Muscle of leg (tissue), 16 donors: ENCODE data around the gene FAM9C. TPM values are rescaled to one million over a fixed set of nuclear protein-coding genes. Genes with fewer than 3 reads are reported as not detected.
A peak's percentile ranks its signal among the peaks of the same experiment; 100 is the strongest.
"Not testable (repeated sequence)": the region's sequence is repeated elsewhere in the genome, so short reads cannot be mapped to it uniquely, and the experiment has no call there.

ENCODE experiments used
- DNase-seq: peaks from one replicate; pipeline ENCODE4 v3.0.0; 2013
- H3K27ac ChIP-seq: one replicate; pipeline ENCODE4 v1.5.1; 2013; ENCODE audit warnings: mild to moderate bottlenecking, low read length, control low read depth
- H3K27me3 ChIP-seq: one replicate; pipeline ENCODE4 v1.6.1; 2013; ENCODE audit warnings: low read length; ENCODE audit not compliant: control insufficient read depth, insufficient read depth
- H3K36me3 ChIP-seq: one replicate; pipeline ENCODE4 v1.6.1; 2013; ENCODE audit warnings: low read length; ENCODE audit not compliant: control insufficient read depth, insufficient read depth
- H3K4me1 ChIP-seq: one replicate; pipeline ENCODE4 v1.6.1; 2013; ENCODE audit warnings: low read length; ENCODE audit not compliant: control insufficient read depth, insufficient read depth
- H3K4me3 ChIP-seq: one replicate; pipeline ENCODE4 v1.5.1; 2013; ENCODE audit warnings: low read length, control low read depth
- H3K9me3 ChIP-seq: replicated peaks from 2 replicates; pipeline ENCODE4 v1.6.1; 2013; ENCODE audit warnings: low read depth, low read length; ENCODE audit not compliant: control insufficient read depth
- WGBS: methylation state at CpG from one replicate; pipeline ENCODE4 v1.1.5; 2013; ENCODE audit warnings: missing lambda C conversion rate; ENCODE audit not compliant: insufficient coverage; 5-methylcytosine and 5-hydroxymethylcytosine counted together
- long read RNA-seq, 11 donors: transcript quantifications; one replicate each; lab custom pipeline, GENCODE V29; 2026
- polyA plus RNA-seq, 8 donors: library from polyadenylated mRNA; unstranded; fragments of 120-200 nt; gene quantifications; one replicate each; pipeline versions ENCODE4 v1.2.1 to v1.2.3, GENCODE V29; 2013; ENCODE audit warnings: inconsistent platforms in 1 of 8, low replicate concordance in 1 of 8; ENCODE audit not compliant: insufficient read length in 8 of 8, insufficient read depth in 1 of 8
- total RNA-seq: library from RNA; stranded (reverse); fragments of 120-200 nt; gene quantifications from one replicate; pipeline ENCODE4 v1.2.4, GENCODE V29; 2013

Gene FAM9C
- not detected for total RNA-seq
- polyA plus RNA-seq = under 1 TPM; 0.09 to 0.86 (median 0.32) TPM
- long read RNA-seq, donor 1 = 0 reads
- long read RNA-seq, donor 2 = 0 reads
- long read RNA-seq, donor 3 = 0 reads
- long read RNA-seq, donor 4 = 0 reads
- long read RNA-seq, donor 5 = 0 reads
- long read RNA-seq, donor 6 = 0 reads
- long read RNA-seq, donor 7 = 0 reads
- long read RNA-seq, donor 8 = 0 reads
- long read RNA-seq, donor 9 = 0 reads
- long read RNA-seq, donor 10 = 0 reads
- long read RNA-seq, donor 11 = 0 reads

DNA sequence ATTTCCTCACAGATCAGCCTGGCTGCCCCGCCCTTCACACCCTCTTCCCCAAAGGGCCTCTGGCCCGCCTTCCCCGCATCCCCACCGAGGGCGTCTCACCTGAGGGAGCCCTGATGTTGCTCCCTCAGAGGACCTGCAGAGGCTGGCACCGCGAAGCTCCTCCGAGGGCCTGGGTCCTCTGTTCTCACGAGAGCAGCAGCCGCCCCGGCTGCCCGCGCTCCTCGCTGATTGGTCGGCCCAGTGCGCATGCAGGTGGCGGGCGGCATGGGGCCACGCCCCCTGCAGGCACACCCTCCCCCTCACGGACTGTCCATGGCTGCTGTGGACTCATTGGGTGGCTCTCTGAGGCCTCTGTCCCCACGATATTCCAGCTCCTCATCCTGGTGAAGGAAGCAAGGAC is at the start of gene FAM9C:
Gene FAM9C, minus strand, starts transcription at position 180 of the 400 bp plus-strand sequence. CDS start 831 bp downstream, outside the sequence.
- Histone ChIP-seq H3K9me3 (no peaks in the 10 kb centered on the region), H3K4me3 (no peak within 1 kb of the TSS), H3K4me1 (peaks cover 5% of the 10 kb centered on the region), H3K36me3 (no peaks in the 10 kb centered on the region), H3K27me3 (peaks cover 7% of the 10 kb centered on the region), H3K27ac (no peak within 1 kb of the TSS)
- DNase-seq = no peak
- WGBS = 82% methylated on average over 20 of the region's 21 CpGs

DNA sequence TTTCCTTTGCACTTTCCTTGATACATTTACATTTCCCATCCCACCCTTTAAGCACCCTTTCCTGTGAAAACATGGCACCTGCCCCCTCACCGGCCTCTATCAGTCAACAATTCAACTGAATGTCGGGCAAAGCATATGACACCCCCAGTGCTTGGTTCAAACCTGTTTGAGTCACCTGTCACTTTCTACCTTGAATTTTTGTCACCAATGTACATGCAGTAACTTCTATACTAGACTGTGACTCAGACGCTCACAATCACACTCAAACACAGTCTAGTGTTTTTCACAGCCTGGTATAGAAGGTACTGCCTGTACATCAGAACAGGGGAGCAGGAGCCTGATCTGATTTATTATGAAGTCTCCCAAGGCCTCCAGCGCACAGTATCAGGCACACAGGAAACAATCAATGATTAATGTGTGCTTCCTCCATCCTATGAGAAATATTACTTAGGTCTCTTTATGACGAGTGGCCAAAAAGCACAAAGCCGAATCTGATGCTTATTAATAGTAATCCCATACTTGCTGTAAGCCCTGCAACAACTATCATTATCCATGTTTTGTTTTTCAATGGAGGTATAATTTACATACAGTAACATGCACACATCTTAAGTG is 49.2 kb upstream of the FAM9C start:
- Histone ChIP-seq H3K27me3 (peaks cover 19% of the 10 kb centered on the region), H3K27ac (no peak overlapping the region), H3K9me3 (no peaks in the 10 kb centered on the region), H3K4me3 (no peak overlapping the region), H3K36me3 (no peaks in the 10 kb centered on the region), H3K4me1 (peaks cover 6% of the 10 kb centered on the region)
- DNase-seq = no peak
- WGBS = 95% methylated on average over 2 of the region's 6 CpGs

DNA sequence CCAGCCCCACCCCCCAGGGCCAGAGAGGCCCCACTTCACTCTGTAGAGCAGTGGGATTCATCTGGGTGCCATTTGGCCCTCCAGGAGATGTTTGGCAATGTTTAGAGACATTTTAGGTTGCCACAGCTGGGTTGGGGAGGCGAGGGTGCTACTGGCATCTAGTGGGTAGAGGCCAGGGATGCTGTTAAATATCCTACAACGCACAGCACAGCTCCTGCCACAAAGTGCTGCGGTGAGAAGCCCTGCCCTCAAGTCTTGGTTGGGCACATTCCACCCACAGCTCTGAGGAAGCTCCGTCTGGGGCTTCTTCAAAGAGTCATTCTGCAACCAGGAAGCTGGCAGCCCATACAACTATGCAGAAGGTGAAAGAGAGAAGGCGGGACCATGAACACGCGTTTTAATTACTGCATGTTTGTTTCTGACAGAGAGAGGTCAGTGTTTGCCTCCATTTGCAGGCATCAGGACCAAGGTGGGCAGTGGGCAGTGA is 48.1 kb upstream of the FAM9C start:
- WGBS = 92% methylated on average over 2 of the region's 7 CpGs
- Histone ChIP-seq H3K36me3 (no peaks in the 10 kb centered on the region), H3K27me3 (peaks cover 19% of the 10 kb centered on the region), H3K4me1 (peaks cover 6% of the 10 kb centered on the region), H3K4me3 (no peak overlapping the region), H3K9me3 (no peaks in the 10 kb centered on the region), H3K27ac (no peak overlapping the region)
- DNase-seq = peak; percentile 39

DNA sequence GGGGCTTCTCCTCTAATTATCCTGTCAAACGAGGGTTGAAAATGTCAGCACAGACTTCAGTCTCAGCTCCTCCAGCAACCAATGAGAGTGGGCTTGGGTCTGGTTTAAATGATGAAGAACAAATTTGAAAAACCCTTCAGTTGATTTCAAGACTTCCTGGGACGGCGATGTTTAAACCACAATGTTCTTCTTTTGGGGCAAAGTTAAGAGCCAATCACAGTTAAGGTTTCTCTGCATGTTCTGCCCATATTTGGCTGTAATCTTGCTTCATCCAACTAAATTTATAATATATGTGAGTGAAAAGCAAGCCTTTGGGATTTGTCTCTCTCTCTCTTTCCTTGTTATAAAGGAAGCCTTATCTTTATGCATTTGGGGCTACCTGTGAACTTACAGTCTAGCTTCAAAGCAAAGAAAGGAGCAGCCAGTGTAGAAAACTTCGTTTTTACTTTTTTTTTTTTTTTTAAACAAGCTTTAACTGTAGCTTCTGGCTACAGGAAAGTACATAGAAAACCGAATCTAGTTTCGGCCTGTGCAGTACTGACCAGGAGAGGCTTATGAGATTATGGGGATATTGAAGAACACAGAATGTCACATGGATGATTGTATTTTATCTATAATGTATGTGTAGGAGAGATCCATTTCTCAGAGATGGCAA is 46.8 kb upstream of the FAM9C start:
- DNase-seq = no peak
- 83% methylated on average over 1 of the region's 6 CpGs for WGBS
- Histone ChIP-seq H3K4me1 (peaks cover 6% of the 10 kb centered on the region), H3K9me3 (no peaks in the 10 kb centered on the region), H3K27ac (peak overlapping the region; percentile 57), H3K4me3 (no peak overlapping the region), H3K36me3 (no peaks in the 10 kb centered on the region), H3K27me3 (peaks cover 19% of the 10 kb centered on the region)

DNA sequence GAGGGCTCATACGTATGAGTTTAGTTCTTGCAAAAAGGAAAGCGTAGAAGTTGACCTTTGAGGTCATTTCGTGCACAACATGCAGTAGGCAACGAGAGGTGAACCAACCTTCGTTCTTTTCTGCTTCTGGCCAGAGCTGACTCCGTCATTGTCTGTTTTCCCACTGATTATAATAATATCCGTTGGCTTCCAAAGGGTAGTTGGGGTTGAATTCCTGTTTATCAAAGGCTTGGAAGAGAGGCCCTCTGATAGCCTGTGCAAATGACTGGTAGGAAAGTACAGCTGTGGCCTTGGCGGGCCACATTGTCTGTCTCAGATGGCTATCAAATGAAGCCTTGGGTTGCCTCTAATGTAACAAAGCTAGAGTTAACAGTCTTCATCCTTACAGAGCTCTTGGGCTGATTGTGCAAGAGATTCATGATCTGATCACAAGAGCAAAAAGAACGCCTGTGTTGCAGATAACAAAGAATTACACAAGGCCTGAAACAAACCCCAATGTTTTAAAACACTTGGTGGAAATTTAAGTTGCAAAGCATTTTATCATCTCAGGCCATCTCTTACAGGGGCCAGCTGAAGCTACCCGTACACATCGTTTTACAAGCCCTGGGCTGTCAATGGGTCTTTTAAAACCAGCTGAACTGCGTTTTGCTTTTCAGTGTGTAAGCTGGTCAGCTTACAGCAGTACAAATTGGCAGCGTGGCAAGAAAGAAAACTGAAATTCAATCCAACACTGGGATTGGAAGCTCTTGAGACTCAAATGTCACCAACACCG is 46.1 kb upstream of the FAM9C start:
- Histone ChIP-seq H3K4me3 (no peak overlapping the region), H3K36me3 (no peaks in the 10 kb centered on the region), H3K9me3 (no peaks in the 10 kb centered on the region), H3K27ac (peak overlapping the region; percentile 57), H3K27me3 (peaks cover 19% of the 10 kb centered on the region), H3K4me1 (peaks cover 6% of the 10 kb centered on the region)
- no peak for DNase-seq
- 55% methylated on average over 8 of the region's 14 CpGs for WGBS

DNA sequence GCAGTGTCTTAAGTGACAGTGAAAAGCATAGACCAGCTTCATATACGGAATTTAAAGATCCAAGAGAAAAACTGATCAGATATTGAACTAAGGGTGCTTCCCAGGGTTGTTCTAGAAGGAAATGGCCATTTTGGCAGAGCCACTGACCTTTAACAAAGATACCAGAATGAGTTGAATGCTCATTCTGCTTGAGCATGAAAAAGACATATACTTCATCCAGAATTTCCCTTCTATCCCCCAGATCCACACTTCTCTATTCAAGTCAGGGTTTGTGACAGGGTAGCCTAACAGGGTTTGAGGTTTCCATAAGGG is 45.6 kb upstream of the FAM9C start:
- Histone ChIP-seq H3K36me3 (no peaks in the 10 kb centered on the region), H3K4me3 (no peak overlapping the region), H3K27me3 (peaks cover 21% of the 10 kb centered on the region), H3K4me1 (peaks cover 6% of the 10 kb centered on the region), H3K27ac (no peak overlapping the region), H3K9me3 (no peaks in the 10 kb centered on the region)
- WGBS = 80% methylated on average over 1 of the region's 1 CpG
- DNase-seq = no peak

DNA sequence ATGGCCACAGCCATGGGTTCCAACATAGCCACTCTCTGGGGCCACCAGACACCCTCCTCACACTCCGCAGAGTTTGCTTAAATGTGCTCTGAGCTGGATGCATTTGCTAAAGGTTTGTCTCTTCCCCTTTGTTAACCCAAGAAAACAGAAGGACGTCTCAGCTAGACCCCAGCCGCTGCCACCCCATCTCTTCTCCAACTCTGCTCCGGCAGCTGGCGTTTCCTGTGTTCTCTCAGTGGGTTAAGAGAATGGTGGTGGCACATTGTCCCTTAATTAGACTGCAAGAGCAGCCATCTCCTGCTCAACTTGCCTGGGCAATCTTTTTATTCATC is 43.7 kb upstream of the FAM9C start:
- DNase-seq = no peak
- H3K9me3 ChIP-seq = no peaks in the 10 kb centered on the region
- H3K4me1 ChIP-seq = peaks cover 6% of the 10 kb centered on the region
- no peak overlapping the region for H3K27ac ChIP-seq
- WGBS = no CpG with 5 or more reads among the region's 5 CpGs
- H3K36me3 ChIP-seq = no peaks in the 10 kb centered on the region
- H3K27me3 ChIP-seq = peaks cover 18% of the 10 kb centered on the region
- H3K4me3 ChIP-seq = no peak overlapping the region

DNA sequence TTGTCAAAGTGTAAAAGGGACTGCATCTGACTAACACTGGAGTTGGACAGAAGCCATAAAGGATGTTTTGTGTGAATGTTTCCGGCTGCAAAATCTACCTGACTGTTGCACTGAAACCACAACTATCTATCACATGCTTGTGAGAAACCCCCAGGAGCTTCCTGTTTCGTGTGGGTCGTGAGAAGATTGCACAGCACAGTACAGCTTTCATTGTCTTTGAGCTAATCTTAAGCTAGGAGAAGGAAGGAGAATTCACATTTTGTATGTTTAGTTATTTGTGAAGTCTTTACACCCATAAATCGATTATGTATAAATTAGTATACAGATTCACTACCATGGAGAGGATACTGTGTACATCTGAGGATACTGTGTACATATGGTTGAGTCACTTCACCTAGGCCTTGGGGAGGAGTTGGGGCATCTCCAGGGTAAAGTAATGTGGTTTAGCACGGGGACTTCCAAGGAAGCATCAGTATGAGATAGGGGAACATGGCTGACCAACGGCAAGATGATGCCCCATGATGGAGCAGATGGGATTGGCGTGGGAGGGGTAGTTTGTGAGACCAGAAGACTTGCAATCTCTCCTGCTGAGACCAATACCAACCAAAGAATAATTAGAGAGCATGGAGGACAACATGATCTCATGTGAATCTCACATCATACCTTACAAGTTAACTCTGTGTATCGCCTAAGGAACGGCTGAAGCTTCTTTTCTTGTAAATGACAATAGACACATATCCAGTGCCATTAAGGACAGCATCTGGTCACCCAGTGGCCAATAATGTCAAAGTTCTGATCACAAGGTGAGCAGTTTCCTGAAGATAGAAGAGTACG is 43.1 kb upstream of the FAM9C start:
- H3K4me1 ChIP-seq = peaks cover 10% of the 10 kb centered on the region
- WGBS = 85% methylated on average over 2 of the region's 10 CpGs
- H3K27ac ChIP-seq = no peak overlapping the region
- H3K4me3 ChIP-seq = no peak overlapping the region
- no peaks in the 10 kb centered on the region for H3K36me3 ChIP-seq
- peak; percentile 44 for DNase-seq
- no peaks in the 10 kb centered on the region for H3K9me3 ChIP-seq
- H3K27me3 ChIP-seq = peaks cover 19% of the 10 kb centered on the region

DNA sequence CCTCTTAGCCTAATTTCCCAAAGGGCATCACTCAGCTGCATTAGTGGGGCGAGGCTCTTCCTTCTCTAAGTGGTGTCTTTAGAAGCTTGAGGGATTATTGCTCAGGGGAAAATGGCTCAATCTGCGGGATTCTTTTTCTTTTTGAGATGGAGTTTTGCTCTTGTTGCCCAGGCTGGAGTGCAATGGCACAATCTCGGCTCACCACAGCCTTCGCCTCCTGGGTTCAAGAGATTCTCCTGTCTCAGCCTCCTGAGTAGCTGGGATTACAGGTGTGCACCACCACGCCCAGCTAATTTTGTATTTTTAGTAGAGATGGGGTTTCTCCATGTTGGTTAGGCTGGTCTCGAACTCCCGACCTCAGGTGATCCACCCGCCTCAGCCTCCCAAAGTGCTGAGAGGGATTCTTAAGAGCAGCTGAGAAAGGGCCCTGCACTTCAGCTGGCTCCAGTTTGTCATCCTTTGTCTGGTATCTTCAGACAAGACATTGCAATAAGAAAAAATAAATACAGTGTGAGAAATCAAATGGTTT is 42.4 kb upstream of the FAM9C start:
- H3K4me1 ChIP-seq = peaks cover 15% of the 10 kb centered on the region
- 73% methylated on average over 3 of the region's 8 CpGs for WGBS
- not testable (repeated sequence) for H3K27ac ChIP-seq

More for the DNA sequence above, 42.4 kb upstream of the FAM9C start:
- DNase-seq, H3K36me3 ChIP-seq, H3K4me3 ChIP-seq, H3K9me3 ChIP-seq: not testable (repeated sequence)
- H3K27me3 ChIP-seq = peaks cover 13% of the 10 kb centered on the region
